Activated T-helper 1 cell treated with anti-CD3 and anti-CD28 coated beads, Interleukin-12 subunit alpha, Interleukin-12 subunit beta, Interleukin-2, Interleukin-4 antibody, amounts not matched to agents 30 ng/mL and 10 ng/mL and 1 ng/mL, durations not matched to agents 14 hours and 24 hours and 36 hours (primary cell): Measurements from ENCODE around the gene CX3CR1. TPM values are rescaled to one million over a fixed set of nuclear protein-coding genes. Genes with fewer than 3 reads are reported as not detected.

Experiments
- DNase-seq: peaks from one replicate; pipeline ENCODE4 v3.0.0; 2021; ENCODE audit warnings: low spot score
- H3K27ac Mint-ChIP-seq: one replicate; pipeline ENCODE4 v1.8.0; 2021; ENCODE audit warnings: mild to moderate bottlenecking, mixed read lengths
- H3K27me3 Mint-ChIP-seq: one replicate; pipeline ENCODE4 v1.8.0; 2022; ENCODE audit warnings: mild to moderate bottlenecking, moderate library complexity, mixed read lengths; ENCODE audit not compliant: insufficient read depth
- H3K36me3 Mint-ChIP-seq: one replicate; pipeline ENCODE4 v1.8.0; 2021; ENCODE audit warnings: low read depth, mixed read lengths
- H3K4me1 Mint-ChIP-seq: one replicate; pipeline ENCODE4 v1.8.0; 2021; ENCODE audit warnings: low read depth, mixed read lengths
- H3K4me3 Mint-ChIP-seq: one replicate; pipeline ENCODE4 v1.8.0; 2021; ENCODE audit warnings: mild to moderate bottlenecking, moderate library complexity, mixed read lengths
- H3K9me3 Mint-ChIP-seq: one replicate; pipeline ENCODE4 v1.8.0; 2021; ENCODE audit warnings: mixed read lengths
- intact Hi-C: fragments of 100-400 bp; cut with micrococcal nuclease; formaldehyde crosslinking; loops from one replicate; pipeline ENCODE4 v1.15.1; 2024
- total RNA-seq: library from RNA; stranded (reverse); gene quantifications from 2 replicates; pipeline ENCODE4 v1.2.3, GENCODE V29; 2022

The CX3CR1 gene
- total RNA-seq, 1 donor from 2014 or later = 0.44 TPM

DNA sequence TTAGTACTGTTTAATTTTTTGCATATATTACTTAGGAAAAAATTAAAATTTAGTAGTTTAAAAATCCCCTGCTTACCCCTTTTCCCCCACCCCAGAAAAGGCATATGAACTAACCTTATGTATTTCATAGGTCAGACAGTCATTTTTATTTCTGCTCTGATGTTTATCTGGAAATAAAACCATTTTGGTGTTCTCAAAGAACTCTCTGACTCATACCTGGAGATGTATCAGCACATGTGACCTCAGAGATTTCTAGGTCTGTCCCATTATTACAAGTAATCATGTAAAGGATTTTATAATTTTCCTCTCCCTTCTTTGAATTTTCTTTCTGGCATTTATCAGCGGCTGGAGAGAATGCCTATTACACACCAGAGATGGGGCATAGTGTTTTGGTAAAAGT lies 35.6 kb upstream of the CX3CR1 start:
- Mint-ChIP-seq H3K4me1 (peaks cover 19% of the 10 kb centered on the region), H3K9me3 (peaks cover 22% of the 10 kb centered on the region), H3K36me3 (peaks cover 7% of the 10 kb centered on the region), H3K27ac (no peak overlapping the region), H3K27me3 (peaks cover 9% of the 10 kb centered on the region), H3K4me3 (no peak overlapping the region)
- DNase-seq = no peak
- intact Hi-C loops = loop anchor here (1.0 kb wide), 1 partner anchor 10 kb away; no protein-coding TSS in a partner anchor

DNA sequence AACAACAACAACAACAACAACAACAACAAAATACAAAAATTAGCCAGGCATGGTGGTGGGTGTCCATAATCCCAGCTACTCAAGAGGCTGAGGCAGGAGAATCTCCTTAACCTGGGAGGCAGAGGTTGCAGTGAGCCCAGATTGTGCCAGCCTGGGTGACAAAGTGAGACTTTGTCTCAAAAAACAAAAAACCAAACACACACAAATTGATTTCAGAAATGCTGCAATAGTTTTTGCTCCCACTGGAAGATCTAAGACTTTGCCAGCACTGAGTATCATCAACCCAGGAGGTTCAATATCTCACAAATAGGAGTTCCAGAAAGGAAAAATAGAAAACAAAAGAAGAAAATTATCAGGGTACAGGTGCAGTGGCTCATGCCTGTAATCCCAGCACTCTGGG lies 33.5 kb upstream of the CX3CR1 start:
- intact Hi-C loops = no loop called here
- Mint-ChIP-seq H3K4me3 (no peak overlapping the region), H3K4me1 (peaks cover 14% of the 10 kb centered on the region), H3K27ac (no peak overlapping the region), H3K27me3 (peaks cover 15% of the 10 kb centered on the region), H3K9me3 (peaks cover 22% of the 10 kb centered on the region), H3K36me3 (peaks cover 11% of the 10 kb centered on the region)
- DNase-seq = no peak

DNA sequence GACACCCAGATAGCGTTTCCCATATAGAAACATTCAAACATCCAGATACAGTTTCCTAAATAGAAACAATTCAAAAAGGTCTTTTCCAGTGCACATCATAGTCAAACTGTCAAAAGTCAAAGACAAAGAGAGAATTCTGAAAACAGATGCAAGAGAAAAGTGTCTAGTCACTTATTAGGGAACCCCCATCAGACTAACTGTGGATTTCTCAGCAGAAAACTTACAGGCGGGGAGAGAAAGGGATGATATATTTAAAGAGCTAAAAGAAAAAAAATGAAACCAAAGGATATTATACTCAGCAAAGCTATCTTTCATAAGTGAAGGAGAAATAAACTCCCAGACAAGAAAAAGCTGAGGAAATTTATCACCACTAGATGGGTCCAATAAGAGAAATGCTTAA lies 22.3 kb upstream of the CX3CR1 start:
- Mint-ChIP-seq H3K36me3 (peaks cover 14% of the 10 kb centered on the region), H3K4me1 (peaks cover 4% of the 10 kb centered on the region), H3K4me3 (no peak overlapping the region), H3K27ac (no peak overlapping the region), H3K9me3 (peaks cover 59% of the 10 kb centered on the region), H3K27me3 (peaks cover 36% of the 10 kb centered on the region)
- intact Hi-C loops = no loop called here
- no peak for DNase-seq

DNA sequence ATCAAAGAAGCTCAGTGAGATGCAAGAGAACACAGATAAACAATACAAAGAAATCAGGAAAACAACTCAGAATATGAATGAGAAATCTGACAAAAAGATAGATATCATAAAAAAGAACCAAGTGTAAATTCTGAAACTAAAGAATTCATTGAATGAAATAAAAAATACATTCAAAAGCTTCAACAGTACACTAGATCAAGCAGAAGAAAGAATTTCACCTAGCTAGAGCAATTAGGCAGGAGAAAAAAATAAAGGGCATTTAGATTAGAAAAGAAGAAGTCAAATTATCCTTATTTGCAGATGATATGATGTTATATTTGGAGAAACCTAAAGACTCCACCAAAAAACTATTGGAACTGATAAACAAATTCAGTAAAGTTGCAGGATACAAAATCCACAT lies 19.4 kb upstream of the CX3CR1 start:
- H3K9me3 Mint-ChIP-seq = peaks cover 53% of the 10 kb centered on the region

DNA sequence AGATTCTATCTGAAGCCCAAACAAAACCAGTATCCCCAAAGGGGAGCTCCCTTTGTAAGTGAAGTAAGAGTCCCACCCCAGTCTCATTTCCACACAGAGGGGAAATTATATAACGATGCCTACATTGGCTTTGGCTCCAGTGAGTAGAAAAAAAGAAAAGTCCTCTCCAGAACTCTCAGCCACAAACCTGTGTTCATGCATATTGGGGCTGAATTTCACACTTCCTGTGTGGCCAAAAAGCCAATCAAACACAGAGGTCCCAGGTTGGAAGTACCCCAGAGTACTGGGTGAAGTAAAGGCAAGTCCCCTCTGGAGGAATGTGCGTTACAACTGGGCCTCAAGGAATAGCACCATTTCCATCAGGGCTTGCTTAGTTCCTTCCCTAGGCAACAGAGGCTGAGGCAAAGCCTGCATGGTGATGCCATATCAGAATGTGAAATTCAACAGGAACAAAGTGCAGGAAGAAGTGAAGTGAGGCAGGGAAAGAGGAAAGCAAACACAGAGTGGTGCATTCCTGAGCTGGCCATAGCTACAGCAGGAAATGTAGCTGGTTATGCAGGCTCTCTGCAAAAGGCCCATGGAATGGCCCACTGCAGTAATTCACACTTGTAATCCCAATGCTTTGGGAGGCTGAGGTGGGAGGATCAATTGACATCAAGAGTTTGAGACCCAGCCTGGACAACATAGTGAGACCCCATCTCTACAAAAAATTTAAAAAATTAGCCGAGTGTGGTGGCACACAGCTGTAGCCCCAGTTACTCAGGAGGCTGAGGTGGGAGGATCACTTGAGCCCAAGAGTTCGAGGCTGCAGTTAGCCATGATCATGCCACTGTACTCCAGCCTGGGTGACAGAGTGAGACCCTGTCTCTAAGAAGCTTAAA lies 16.6 kb upstream of the CX3CR1 start:
- H3K27me3 Mint-ChIP-seq = peaks cover 8% of the 10 kb centered on the region
- H3K27ac Mint-ChIP-seq = no peak overlapping the region
- H3K36me3 Mint-ChIP-seq = peaks cover 8% of the 10 kb centered on the region
- H3K4me1 Mint-ChIP-seq = peaks cover 41% of the 10 kb centered on the region
- intact Hi-C loops = no loop called here
- peaks cover 35% of the 10 kb centered on the region for H3K9me3 Mint-ChIP-seq
- no peak overlapping the region for H3K4me3 Mint-ChIP-seq
- DNase-seq = no peak

More for the DNA sequence above, 19.4 kb upstream of the CX3CR1 start:
- no peak for DNase-seq
- peaks cover 13% of the 10 kb centered on the region for H3K36me3 Mint-ChIP-seq
- peaks cover 24% of the 10 kb centered on the region for H3K4me1 Mint-ChIP-seq
- intact Hi-C loops = no loop called here
- no peak overlapping the region for H3K27ac Mint-ChIP-seq
- H3K4me3 Mint-ChIP-seq = no peak overlapping the region
- H3K27me3 Mint-ChIP-seq = peaks cover 22% of the 10 kb centered on the region

DNA sequence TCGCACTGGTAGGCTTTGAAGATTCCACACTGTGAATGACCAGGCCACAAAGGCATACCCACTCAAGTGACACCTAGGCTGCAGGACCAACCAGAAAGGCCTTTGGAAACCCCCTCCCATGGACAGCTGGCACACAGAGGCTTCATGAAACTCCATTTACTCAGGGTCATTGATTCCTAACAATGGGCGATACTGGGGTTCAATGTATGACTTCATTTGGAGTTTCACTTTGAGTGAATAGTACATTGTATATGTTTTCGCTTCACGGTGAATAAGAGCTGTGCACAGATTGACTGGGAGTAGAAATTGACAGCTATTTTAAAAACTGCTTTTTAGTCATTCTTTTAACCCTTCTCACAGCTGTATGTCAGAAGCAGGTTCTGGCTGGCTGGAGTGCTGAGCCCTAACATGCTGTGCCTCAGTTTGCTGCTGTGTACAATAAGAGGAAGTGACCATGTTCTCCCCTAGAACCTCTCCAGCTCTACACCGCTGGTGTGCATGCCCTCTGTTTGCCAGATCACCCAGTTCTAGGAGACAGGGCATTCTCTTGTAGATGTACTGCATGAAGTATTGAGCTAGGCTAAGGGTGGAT lies 15.4 kb upstream of the CX3CR1 start:
- no peaks in the 10 kb centered on the region for H3K27me3 Mint-ChIP-seq
- intact Hi-C loops = no loop called here
- H3K36me3 Mint-ChIP-seq = peaks cover 6% of the 10 kb centered on the region

DNA sequence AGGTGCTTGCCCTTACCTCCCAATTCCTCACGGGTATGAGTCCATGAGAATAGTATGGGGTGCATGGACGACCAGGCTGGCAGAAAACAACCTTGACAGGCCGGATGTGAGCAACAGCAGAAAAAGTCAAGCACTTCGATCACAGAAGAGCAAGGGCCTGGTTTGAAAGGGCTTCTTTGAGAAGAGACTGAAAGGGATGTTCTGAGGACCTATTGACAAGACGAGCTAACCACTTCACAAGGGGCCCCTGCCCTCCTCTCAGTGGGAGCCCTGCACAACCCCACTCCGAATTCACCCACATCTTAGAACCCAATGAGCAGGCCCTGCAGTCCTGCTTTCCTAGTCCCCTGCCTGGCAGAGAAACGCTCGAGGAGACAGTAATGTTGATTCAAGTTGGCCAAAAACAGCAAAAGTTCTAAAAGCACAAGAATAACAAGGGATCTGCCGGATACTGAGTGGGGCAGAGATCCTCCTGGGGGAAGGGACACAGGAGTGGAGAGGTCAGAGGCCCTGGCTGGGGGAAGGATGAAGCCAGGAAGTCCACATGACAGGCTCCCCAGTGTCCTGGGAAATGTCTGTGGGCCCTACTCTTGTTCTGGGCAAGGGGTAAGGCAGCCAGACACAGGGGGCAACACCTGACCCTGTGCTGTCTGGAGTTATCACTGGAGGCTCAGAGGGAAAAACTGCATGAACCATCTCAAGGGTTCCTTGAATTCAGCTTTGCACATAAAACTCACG lies 14.8 kb upstream of the CX3CR1 start:
- intact Hi-C loops = loop anchor here (5.0 kb wide), 1 partner anchor 242 kb away; the partner anchor contains the start of genes SCN11A and WDR48
- DNase-seq = no peak

More for the DNA sequence above, 15.4 kb upstream of the CX3CR1 start:
- H3K4me3 Mint-ChIP-seq = no peak overlapping the region
- no peak overlapping the region for H3K27ac Mint-ChIP-seq
- H3K4me1 Mint-ChIP-seq = peaks cover 48% of the 10 kb centered on the region
- DNase-seq = no peak
- H3K9me3 Mint-ChIP-seq = peaks cover 24% of the 10 kb centered on the region

DNA sequence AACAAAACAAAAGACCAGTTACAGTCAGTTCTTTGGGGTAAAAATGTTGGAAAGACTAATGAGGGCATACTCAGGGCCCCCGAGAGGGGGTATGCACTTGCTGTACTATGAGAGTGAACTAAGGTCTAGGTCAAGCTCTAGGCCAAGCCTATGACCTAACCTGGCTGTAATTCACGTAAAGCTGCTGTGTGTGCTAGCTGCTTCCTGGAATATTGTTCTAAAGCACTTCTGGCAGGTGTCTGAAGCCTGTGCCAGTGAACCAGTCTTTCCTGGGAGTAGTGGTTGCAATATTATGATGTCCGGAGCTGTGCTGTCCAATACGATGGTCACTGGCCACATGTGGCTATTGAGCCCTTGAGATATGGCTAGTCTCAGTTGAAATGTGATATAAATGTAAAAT lies 13.1 kb upstream of the CX3CR1 start:
- Mint-ChIP-seq H3K9me3 (peaks cover 6% of the 10 kb centered on the region), H3K27me3 (no peaks in the 10 kb centered on the region), H3K4me1 (peaks cover 71% of the 10 kb centered on the region), H3K36me3 (peaks cover 4% of the 10 kb centered on the region), H3K27ac (no peak overlapping the region), H3K4me3 (no peak overlapping the region)
- intact Hi-C loops = loop anchor here (1.0 to 5.0 kb wide), 2 partner anchors 85 to 241 kb away; partner anchors contain the start of genes SCN11A and WDR48
- DNase-seq = no peak

More for the DNA sequence above, 14.8 kb upstream of the CX3CR1 start:
- peak overlapping the region; percentile 3 for H3K4me3 Mint-ChIP-seq
- peak overlapping the region; percentile 18 for H3K27ac Mint-ChIP-seq
- H3K4me1 Mint-ChIP-seq = peaks cover 55% of the 10 kb centered on the region
- H3K9me3 Mint-ChIP-seq = peaks cover 17% of the 10 kb centered on the region
- H3K36me3 Mint-ChIP-seq = peaks cover 4% of the 10 kb centered on the region
- H3K27me3 Mint-ChIP-seq = no peaks in the 10 kb centered on the region

DNA sequence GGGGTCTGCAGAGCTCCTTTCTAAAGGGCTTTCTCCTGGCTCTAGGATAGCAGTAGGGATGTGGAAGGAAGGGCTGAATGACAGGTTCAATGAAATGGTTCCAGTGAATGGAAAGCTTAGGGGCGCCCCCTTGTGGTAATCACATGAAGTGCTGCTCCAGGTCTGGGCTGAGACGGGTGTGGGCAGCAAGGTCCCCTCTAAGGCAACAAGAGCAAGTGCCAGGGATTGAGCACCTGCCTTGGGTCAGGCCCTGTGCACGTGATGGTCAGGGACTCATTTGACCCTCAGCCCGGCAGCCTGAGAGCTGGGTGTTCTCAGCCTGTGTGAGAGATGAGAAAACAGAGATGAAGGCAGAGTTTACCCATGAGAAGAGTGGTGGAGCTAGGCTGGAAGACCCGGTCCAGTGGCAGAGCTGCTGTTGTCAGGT lies 12.1 kb upstream of the CX3CR1 start:
- H3K27me3 Mint-ChIP-seq = peaks cover 3% of the 10 kb centered on the region
- no peak overlapping the region for H3K27ac Mint-ChIP-seq
- no peak overlapping the region for H3K4me3 Mint-ChIP-seq
- peak; percentile 66 for DNase-seq
- no peaks in the 10 kb centered on the region for H3K36me3 Mint-ChIP-seq
- intact Hi-C loops = loop anchor here (1.0 to 5.0 kb wide), 3 partner anchors 37 to 240 kb away; partner anchors contain the start of genes CCR8, SCN11A and WDR48
- H3K9me3 Mint-ChIP-seq = no peaks in the 10 kb centered on the region
- H3K4me1 Mint-ChIP-seq = peaks cover 81% of the 10 kb centered on the region

DNA sequence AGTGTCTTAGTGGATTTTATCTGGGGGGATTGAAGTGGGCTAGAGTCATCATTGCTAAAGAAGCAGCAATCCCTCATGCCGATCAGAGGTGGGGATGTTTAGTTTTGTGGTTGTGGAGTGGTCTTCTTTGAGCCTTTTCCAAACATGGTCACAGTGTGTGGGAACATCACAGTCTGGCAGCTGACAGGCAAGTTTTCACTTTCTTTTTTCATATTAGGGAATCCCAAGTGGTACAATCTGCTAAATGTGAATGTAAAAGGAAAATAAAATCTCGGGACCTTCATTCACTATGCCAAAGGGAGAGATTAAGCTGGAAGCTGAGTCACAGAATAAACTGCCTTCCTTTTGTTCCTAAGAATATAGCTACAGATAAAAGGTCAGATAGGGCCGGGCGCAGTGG lies 10.4 kb upstream of the CX3CR1 start:
- no peak overlapping the region for H3K4me3 Mint-ChIP-seq
- H3K9me3 Mint-ChIP-seq = no peaks in the 10 kb centered on the region
- no peak for DNase-seq
- peaks cover 3% of the 10 kb centered on the region for H3K27me3 Mint-ChIP-seq
- H3K4me1 Mint-ChIP-seq = peaks cover 71% of the 10 kb centered on the region
- H3K36me3 Mint-ChIP-seq = no peaks in the 10 kb centered on the region
- H3K27ac Mint-ChIP-seq = peak overlapping the region; percentile 23
- intact Hi-C loops = loop anchor here (2.0 to 5.0 kb wide), 2 partner anchors 39 to 238 kb away; partner anchors contain the start of genes CCR8, SCN11A and WDR48

DNA sequence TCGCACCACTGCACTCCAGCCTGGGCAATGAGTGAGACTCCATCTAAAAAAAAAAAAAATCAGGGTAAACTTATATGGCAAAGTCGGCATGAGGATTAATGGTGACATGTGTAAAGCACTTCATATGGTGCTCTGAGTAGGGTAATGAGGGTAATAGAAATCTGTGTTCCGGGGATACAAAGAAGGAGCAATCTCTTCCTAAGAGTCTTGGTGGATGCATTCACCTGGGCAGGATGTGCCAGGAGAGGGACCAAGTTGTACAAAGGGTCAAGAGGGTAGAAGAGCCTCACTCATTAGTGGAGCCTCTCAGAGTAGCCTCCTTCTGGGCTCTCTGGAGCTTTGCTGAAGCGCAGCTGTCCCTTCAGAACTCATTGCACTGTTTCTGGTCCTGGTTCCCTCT lies 9.3 kb upstream of the CX3CR1 start:
- Mint-ChIP-seq H3K27me3 (peaks cover 3% of the 10 kb centered on the region), H3K4me3 (no peak overlapping the region), H3K4me1 (peaks cover 70% of the 10 kb centered on the region), H3K9me3 (no peaks in the 10 kb centered on the region), H3K36me3 (no peaks in the 10 kb centered on the region), H3K27ac (peak overlapping the region; percentile 31)
- intact Hi-C loops = no loop called here
- DNase-seq = no peak

DNA sequence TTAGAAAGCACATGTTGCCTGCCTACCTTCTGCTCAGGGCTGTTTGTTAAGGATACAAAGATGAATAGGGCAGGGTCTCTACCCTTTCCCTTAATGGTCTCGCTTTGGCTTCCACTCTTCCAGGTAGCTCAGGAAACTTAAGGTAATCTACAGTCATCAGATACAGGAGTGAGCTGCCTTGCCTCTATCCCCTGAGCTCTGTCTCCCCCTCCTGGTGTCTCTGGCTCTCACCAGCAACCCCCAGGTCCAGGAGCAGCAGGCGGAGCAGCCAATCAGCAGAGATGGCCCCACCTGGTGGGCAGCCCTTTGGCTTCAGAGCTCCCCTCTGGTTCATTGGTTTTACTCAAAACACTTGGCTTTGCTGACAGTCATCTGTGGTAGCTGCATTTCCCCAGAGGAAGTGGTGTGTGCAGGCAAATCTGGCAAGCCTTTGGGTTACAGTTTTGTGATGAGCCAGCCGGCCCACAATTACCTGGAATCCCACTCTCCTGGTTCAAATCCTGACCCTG lies 8.5 kb upstream of the CX3CR1 start:
- DNase-seq = peak; percentile 80
- intact Hi-C loops = loop anchor here (1.0 kb wide), 8 partner anchors 20 to 187 kb away; no protein-coding TSS in a partner anchor
- Mint-ChIP-seq H3K36me3 (no peaks in the 10 kb centered on the region), H3K4me3 (no peak overlapping the region), H3K4me1 (peaks cover 68% of the 10 kb centered on the region), H3K27ac (peak overlapping the region; percentile 25), H3K27me3 (peaks cover 3% of the 10 kb centered on the region), H3K9me3 (no peaks in the 10 kb centered on the region)
